Epithelial cell of proximal tubule (primary cell): Measurements from ENCODE around the gene KPNA2. TPM values are rescaled to one million over a fixed set of nuclear protein-coding genes. Genes with fewer than 3 reads are reported as not detected.
"Not testable (repeated sequence)": the region's sequence is repeated elsewhere in the genome, so short reads cannot be mapped to it uniquely, and the experiment has no call there.

Experiments used
- DNase-seq: peaks from one replicate; pipeline ENCODE4 v3.0.0-alpha.2; 2011; ENCODE audit warnings: low read depth
- H3K4me3 ChIP-seq: 2 replicates; pipeline ENCODE4 v1.5.1; 2011; ENCODE audit warnings: low read depth, mild to moderate bottlenecking, low read length
- total RNA-seq: library from RNA; depleted of rRNA; stranded (reverse); fragments of >200 nt; gene quantifications from 2 replicates; pipeline ENCODE4 v1.2.3, GENCODE V29; 2015
- TF ChIP-seq, protein P1 (sequence below): conservative IDR thresholded peaks from 2 replicates; pipeline ENCODE4 v1.5.1; 2012; ENCODE audit warnings: low read depth, mild to moderate bottlenecking, low read length

Gene KPNA2
- total RNA-seq, 1 donor from 2014 or later = 369 TPM

DNA sequence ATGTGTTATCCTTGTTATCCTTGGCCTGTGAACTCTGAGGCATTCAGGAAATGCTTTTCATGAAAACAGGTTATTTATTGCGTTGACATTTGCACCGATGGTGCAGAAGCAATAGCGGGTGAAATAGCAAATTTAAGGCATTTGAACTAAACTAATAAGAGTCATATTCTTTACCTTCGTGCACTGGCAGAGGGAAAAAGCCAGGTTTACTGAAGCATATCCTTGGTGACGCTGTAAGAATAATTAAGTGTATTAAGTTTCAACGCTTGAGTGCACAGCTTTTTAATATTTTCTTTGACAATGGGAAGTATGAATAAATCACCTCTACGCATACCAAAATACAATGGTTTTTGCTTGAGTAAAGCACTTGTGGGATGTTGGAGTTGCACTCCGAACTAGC is 13.6 kb upstream of the KPNA2 start:
- DNase-seq = no peak
- no peak overlapping the region for H3K4me3 ChIP-seq
- TF ChIP-seq, protein P1, sequence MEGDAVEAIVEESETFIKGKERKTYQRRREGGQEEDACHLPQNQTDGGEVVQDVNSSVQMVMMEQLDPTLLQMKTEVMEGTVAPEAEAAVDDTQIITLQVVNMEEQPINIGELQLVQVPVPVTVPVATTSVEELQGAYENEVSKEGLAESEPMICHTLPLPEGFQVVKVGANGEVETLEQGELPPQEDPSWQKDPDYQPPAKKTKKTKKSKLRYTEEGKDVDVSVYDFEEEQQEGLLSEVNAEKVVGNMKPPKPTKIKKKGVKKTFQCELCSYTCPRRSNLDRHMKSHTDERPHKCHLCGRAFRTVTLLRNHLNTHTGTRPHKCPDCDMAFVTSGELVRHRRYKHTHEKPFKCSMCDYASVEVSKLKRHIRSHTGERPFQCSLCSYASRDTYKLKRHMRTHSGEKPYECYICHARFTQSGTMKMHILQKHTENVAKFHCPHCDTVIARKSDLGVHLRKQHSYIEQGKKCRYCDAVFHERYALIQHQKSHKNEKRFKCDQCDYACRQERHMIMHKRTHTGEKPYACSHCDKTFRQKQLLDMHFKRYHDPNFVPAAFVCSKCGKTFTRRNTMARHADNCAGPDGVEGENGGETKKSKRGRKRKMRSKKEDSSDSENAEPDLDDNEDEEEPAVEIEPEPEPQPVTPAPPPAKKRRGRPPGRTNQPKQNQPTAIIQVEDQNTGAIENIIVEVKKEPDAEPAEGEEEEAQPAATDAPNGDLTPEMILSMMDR = no peak

DNA sequence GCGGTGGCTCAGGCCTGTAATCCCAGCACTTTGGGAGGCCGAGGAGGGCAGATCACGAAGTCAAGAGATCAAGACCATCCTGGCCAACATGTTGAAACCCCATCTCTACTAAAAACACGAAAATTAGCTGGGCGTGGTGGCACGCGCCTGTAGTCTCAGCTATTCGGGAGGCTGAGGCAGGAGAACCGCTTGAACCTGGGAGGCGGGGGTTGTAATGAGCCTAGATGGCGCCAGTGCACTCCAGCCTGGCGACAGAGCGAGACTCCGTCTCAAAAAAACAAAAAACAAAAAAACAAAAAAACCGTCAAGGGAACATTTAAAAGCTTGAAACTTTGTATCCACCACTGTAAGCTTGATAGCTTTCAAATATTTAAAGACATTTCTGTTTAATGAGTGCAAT is 13.0 kb upstream of the KPNA2 start:
- DNase-seq, H3K4me3 ChIP-seq: not testable (repeated sequence)

DNA sequence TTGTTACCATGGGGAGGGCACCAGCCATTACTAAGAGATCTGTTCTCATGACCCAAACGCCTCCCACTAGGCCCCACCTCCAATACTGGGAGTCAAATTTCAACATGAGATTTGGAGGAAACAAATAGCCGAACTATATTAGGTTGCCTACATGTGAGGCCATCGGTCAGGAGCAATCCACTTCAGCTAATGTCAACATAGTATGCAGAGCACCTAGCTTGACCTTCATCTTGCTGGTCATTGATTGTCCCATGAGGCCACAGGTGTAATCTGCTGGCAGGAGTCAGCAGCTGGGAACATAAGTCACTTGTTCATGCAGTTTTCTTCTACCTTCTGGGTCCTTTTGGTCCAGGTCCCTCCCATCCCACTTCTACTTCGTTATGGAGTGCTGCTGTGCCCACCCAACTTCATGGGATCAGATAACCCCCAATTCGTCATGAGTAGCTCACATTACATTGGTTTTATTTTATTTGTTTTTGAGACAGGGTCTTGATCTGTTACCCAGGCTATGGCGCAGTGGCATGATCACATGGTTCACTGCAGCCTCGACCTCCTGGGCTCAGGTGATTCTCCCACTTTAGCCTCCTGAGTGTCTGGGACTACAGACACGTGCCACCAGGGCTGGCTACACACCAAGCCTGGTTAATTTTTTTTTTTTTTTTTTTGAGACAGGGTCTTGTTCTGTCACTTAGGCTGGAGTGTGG is 5.9 kb upstream of the KPNA2 start:
- DNase-seq = no peak
- H3K4me3 ChIP-seq = no peak overlapping the region
- TF ChIP-seq, protein P1 = no peak

DNA sequence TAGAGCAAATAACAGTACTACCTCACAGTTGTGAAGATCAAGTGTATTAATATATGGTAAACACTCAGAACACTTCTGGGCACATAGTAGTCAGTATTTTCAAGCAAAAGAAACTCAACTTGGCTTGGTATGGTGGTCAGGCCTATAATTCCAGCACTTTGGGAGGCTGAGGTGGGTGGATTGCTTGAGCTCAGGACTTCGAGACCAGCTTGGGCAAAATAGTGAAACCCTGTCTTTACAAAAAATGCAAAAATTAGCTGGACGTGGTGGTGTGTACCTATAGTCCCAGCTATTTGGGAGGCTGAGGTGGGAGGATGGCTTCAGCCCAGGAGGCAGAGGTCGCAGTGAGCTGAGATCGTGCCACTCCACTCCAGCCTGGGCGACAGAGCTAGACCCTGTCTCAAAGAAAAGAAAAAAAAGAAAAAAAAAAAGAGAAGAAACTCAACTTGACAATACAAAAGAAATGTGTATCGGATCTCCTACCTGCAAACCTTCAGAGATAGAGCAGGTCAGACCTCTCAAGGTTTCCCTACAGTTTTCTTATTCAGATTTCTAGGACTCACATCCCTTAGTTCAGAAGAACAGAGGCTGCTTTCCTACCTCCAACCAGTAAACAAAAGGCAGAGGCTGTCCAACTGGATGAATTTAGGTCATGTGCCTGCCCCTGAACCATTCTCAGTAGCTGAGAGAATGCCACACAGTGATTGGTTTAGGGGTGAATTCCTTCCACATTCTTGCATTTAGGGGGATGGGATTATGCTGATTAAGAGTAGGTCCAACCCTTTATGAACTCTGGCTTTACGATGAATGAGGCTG is 1.7 kb upstream of the KPNA2 start:
- DNase-seq = peak; percentile 64
- TF ChIP-seq, protein P1 = no peak

DNA sequence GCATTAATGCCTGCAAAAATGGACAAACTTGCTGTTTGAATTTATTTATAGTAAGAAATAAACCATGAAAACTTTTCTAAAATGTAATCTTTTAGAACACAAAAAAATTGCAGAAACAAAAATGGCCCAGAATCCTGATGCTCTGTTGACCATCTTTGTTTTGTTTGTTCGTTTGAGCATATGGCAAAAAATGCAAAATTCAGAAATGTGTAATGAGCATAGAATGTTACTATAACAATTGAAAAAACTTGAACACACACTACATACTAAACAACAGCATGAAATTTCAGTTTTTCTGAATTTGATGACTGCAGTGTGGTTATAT is 1.1 kb upstream of the KPNA2 start:
- TF ChIP-seq, protein P1 = no peak
- DNase-seq = no peak
- no peak overlapping the region for H3K4me3 ChIP-seq

More for the DNA sequence above, 1.7 kb upstream of the KPNA2 start:
- H3K4me3 ChIP-seq = no peak overlapping the region

DNA sequence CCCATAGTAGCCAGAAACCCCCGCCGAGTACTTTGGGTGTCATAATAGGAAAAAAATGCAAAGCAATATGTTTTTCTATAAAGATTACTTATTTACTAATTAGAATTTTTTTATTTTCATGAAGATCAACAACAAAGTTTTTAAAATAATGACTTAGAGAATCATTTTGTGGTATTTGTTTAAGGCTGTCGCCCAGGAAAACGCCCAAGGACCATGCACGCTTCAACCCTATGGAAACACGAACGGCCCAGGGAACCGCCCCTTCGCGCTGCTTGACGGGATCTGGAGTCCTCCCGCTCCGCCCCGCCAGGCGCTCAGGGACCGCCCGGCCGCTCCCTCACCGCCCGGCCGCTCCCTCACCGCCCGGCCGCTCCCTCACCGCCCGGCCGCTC is 408 bp upstream of the KPNA2 start:
- TF ChIP-seq, protein P1 = no peak
- no peak for DNase-seq
- H3K4me3 ChIP-seq = peak overlapping the region; percentile 46

DNA sequence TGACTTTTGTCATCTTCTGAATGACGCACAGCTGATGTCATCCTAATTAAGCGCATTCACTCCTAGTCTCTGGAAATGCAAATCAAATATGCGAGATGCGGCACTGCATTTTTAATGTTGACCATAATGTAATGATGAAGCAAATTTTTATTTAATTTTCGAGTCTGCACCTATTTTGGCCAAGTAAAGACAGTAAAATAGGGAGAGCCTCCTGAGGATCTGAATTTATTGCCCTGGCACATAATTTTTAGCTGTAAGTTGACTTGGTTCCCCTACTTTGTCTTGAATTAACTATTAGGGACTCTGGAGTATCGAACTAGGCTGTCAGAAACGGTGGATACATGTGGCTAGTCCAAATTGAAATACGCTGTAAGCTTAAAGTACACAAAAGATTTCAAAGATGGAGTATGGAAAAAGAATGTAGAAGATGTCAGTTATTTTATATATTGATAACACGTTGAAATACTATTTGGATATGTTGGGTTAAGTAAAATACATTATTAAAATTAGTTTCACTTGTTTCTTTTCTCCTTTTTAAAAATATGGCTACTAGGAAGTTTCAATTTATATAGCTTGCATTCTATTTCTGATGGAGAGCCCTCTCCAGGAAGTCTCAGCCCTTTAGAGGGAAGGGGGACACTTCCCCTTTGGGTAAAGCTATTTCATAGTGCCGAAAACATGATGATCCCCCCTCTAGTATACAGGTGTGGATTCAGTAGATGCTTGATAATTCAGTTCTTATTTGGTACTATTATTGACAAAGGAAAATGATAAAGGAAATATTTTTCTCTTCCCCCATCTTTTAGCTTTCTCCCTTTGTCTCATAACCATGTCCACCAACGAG is 991 bp downstream of the KPNA2 start:
- H3K4me3 ChIP-seq = peak overlapping the region; percentile 85
- DNase-seq = no peak
- TF ChIP-seq, protein P1 = no peak
